SH-SY5Y (cell line): Measurements from ENCODE around the gene IGHMBP2.

Experiments used
- GATA2 ChIP-seq: IDR thresholded peaks from 2 replicates; pipeline ENCODE4 v1.6.1; 2011; ENCODE audit warnings: mild to moderate bottlenecking, low read depth, low read length
- GATA3 ChIP-seq: IDR thresholded peaks from 2 replicates; pipeline ENCODE4 v1.6.1; 2011; ENCODE audit warnings: low read depth, mild to moderate bottlenecking, low read length, moderate library complexity

DNA sequence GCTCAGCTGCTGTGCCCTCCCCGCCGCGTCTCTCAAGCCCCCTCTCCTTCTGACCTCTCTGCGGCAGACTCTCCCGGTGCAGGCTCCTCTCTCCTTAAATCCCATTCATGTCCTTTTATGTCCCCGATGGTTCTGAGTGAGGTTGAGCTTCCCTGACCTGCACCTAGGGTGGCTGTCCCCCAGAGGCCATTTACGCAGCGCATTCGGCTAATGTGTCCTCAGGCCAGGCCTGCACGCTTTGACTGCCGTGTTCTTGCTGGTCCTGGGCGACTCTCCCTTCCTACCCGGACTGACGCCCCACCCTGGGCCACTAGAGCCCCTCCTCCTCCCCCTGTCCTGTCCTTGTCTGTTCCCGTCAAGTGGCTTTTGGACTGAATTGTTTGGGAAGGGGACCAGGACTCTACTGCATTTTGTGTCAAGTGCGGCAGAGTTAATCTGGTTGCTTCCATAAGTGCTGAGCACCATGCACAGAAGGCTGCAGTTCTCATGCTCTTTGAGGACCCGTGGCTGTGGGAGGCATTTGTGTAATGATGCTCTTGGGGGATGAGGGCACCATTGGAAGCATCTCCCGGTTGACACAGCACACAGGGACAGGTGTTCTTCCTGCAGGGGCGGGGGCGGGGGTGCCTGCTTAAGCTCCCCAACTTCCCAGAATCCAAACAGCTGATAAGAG lies 37.1 kb downstream of the IGHMBP2 start:
- TF ChIP-seq GATA3 (no peak), GATA2 (no peak)
